Subcutaneous abdominal adipose tissue (tissue), 5 donors: ENCODE results near the gene AMFR.
A peak's percentile ranks its signal among the peaks of the same experiment; 100 is the strongest.

Source experiments
- H3K27ac ChIP-seq: one replicate; pipeline ENCODE4 v1.7.0; 2013; ENCODE audit warnings: low read depth, mild to moderate bottlenecking, inconsistent platforms, low read length, moderate library complexity
- H3K27me3 ChIP-seq, 5 donors: one replicate each; pipeline ENCODE4 v1.7.0; 2013; ENCODE audit warnings: low read length in 5 of 5, inconsistent platforms in 1 of 5; ENCODE audit not compliant: control insufficient read depth in 5 of 5, insufficient read depth in 4 of 5
- H3K36me3 ChIP-seq, 5 donors: one replicate each; pipeline ENCODE4 v1.7.0; 2013; ENCODE audit warnings: low read length in 5 of 5; ENCODE audit not compliant: control insufficient read depth in 5 of 5, insufficient read depth in 5 of 5
- H3K4me1 ChIP-seq, 5 donors: one replicate each; pipeline ENCODE4 v1.7.0; 2013; ENCODE audit warnings: low read length in 5 of 5, mild to moderate bottlenecking in 3 of 5, moderate library complexity in 1 of 5; ENCODE audit not compliant: control insufficient read depth in 5 of 5, insufficient read depth in 5 of 5
- H3K4me3 ChIP-seq, 5 donors: one replicate each; pipeline ENCODE4 v1.7.0; 2013; ENCODE audit warnings: low read length in 5 of 5, low read depth in 1 of 5
- H3K9ac ChIP-seq, 5 donors: one replicate each; pipeline ENCODE4 v1.7.0; 2013; ENCODE audit warnings: low read length in 5 of 5, mild to moderate bottlenecking in 4 of 5, moderate library complexity in 3 of 5
- H3K9me3 ChIP-seq, 5 donors: one replicate each; pipeline ENCODE4 v1.7.0; 2013; ENCODE audit warnings: low read length in 5 of 5; ENCODE audit not compliant: control insufficient read depth in 5 of 5
- donor health status: healthy.
- donor health status: healthy.
- donor health status: healthy.
- donor health status: healthy.
- donor health status: healthy.

The AMFR gene

GRCh38 chr16:56425439-56425832, at the start of gene AMFR:
Gene AMFR (minus strand): TSS chr16:56425545. CDS start chr16:56425327, 218 bp downstream.
- Histone ChIP-seq H3K36me3 (peaks cover 0 to 4% (median 2%) of the 10 kb centered on the region in 5 donors), H3K27ac (peak within 1 kb of the TSS; percentile 48), H3K9me3 (no peaks in the 10 kb centered on the region), H3K27me3 (no peaks in the 10 kb centered on the region), H3K9ac (peak within 1 kb of the TSS; percentile 75 to 91 (median 84)), H3K4me1 (peaks cover 0 to 32% (median 26%) of the 10 kb centered on the region in 5 donors), H3K4me3 (peak within 1 kb of the TSS; percentile 75 to 89 (median 79))

GRCh38 chr16:56470666-56471065, 45.3 kb upstream of the AMFR start:
- Histone ChIP-seq H3K4me3 (no peak overlapping the region), H3K36me3 (peaks cover 62 to 92% (median 85%) of the 10 kb centered on the region in 5 donors), H3K27ac (no peak overlapping the region), H3K27me3 (no peaks in the 10 kb centered on the region), H3K9ac (no peak overlapping the region), H3K4me1 (no peaks in the 10 kb centered on the region), H3K9me3 (no peaks in the 10 kb centered on the region)

GRCh38 chr16:56470232-56470631, 44.9 kb upstream of the AMFR start:
- H3K4me3 ChIP-seq = no peak overlapping the region
- H3K4me1 ChIP-seq = no peaks in the 10 kb centered on the region
- no peaks in the 10 kb centered on the region for H3K27me3 ChIP-seq
- H3K9ac ChIP-seq = no peak overlapping the region
- H3K27ac ChIP-seq = no peak overlapping the region
- peaks cover 62 to 92% (median 84%) of the 10 kb centered on the region in 5 donors for H3K36me3 ChIP-seq
- no peaks in the 10 kb centered on the region for H3K9me3 ChIP-seq

GRCh38 chr16:56469748-56470147, 44.4 kb upstream of the AMFR start:
- no peaks in the 10 kb centered on the region for H3K4me1 ChIP-seq
- H3K36me3 ChIP-seq = peaks cover 59 to 92% (median 80%) of the 10 kb centered on the region in 5 donors
- no peak overlapping the region for H3K9ac ChIP-seq
- no peaks in the 10 kb centered on the region for H3K9me3 ChIP-seq
- H3K4me3 ChIP-seq = no peak overlapping the region
- no peaks in the 10 kb centered on the region for H3K27me3 ChIP-seq
- H3K27ac ChIP-seq = no peak overlapping the region

GRCh38 chr16:56468800-56469199, 43.5 kb upstream of the AMFR start:
- H3K4me1 ChIP-seq = no peaks in the 10 kb centered on the region
- H3K36me3 ChIP-seq = peaks cover 65 to 96% (median 79%) of the 10 kb centered on the region in 5 donors
- no peaks in the 10 kb centered on the region for H3K27me3 ChIP-seq
- no peak overlapping the region for H3K4me3 ChIP-seq
- no peak overlapping the region for H3K9ac ChIP-seq
- H3K27ac ChIP-seq = no peak overlapping the region
- H3K9me3 ChIP-seq = no peaks in the 10 kb centered on the region

GRCh38 chr16:56466344-56466743, 41.0 kb upstream of the AMFR start:
- H3K27me3 ChIP-seq = no peaks in the 10 kb centered on the region
- H3K9ac ChIP-seq = no peak overlapping the region
- no peaks in the 10 kb centered on the region for H3K9me3 ChIP-seq
- no peaks in the 10 kb centered on the region for H3K4me1 ChIP-seq
- H3K27ac ChIP-seq = no peak overlapping the region
- H3K4me3 ChIP-seq = no peak overlapping the region
- peaks cover 66 to 90% (median 74%) of the 10 kb centered on the region in 5 donors for H3K36me3 ChIP-seq

- Histone ChIP-seq H3K36me3 (peaks cover 57 to 77% (median 64%) of the 10 kb centered on the region in 5 donors), H3K9ac (no peak overlapping the region)
Observed at GRCh38 chr16:56463153-56463552, 37.8 kb upstream of the AMFR start.

GRCh38 chr16:56462064-56462796, 36.9 kb upstream of the AMFR start:
- Histone ChIP-seq H3K27me3 (no peaks in the 10 kb centered on the region), H3K4me1 (no peaks in the 10 kb centered on the region), H3K9me3 (no peaks in the 10 kb centered on the region), H3K27ac (no peak overlapping the region), H3K36me3 (peaks cover 54 to 77% (median 61%) of the 10 kb centered on the region in 5 donors), H3K9ac (no peak overlapping the region), H3K4me3 (no peak overlapping the region)

More at GRCh38 chr16:56463153-56463552, 37.8 kb upstream of the AMFR start:
- H3K4me1 ChIP-seq = no peaks in the 10 kb centered on the region
- no peaks in the 10 kb centered on the region for H3K9me3 ChIP-seq
- no peak overlapping the region for H3K4me3 ChIP-seq
- no peak overlapping the region for H3K27ac ChIP-seq
- no peaks in the 10 kb centered on the region for H3K27me3 ChIP-seq

GRCh38 chr16:56460101-56460500, 34.8 kb upstream of the AMFR start:
- H3K27me3 ChIP-seq = no peaks in the 10 kb centered on the region
- no peak overlapping the region for H3K27ac ChIP-seq
- H3K9ac ChIP-seq = no peak overlapping the region
- H3K9me3 ChIP-seq = no peaks in the 10 kb centered on the region
- H3K4me3 ChIP-seq = no peak overlapping the region
- H3K4me1 ChIP-seq = no peaks in the 10 kb centered on the region
- H3K36me3 ChIP-seq = peaks cover 50 to 75% (median 58%) of the 10 kb centered on the region in 5 donors

GRCh38 chr16:56457927-56458470, 32.7 kb upstream of the AMFR start:
- Histone ChIP-seq H3K4me3 (no peak overlapping the region), H3K4me1 (peaks cover 0 to under 1% (median 0%) of the 10 kb centered on the region in 5 donors), H3K9ac (no peak overlapping the region), H3K27me3 (no peaks in the 10 kb centered on the region), H3K27ac (no peak overlapping the region), H3K36me3 (peaks cover 44 to 70% (median 52%) of the 10 kb centered on the region in 5 donors), H3K9me3 (no peaks in the 10 kb centered on the region)
